Measurements from ENCODE around the gene SPA17.

Gene SPA17

GRCh38 chr11:124673333-124674167 is at the start of gene SPA17, which contains the start of gene SIAE:
Gene SPA17, plus strand, starts transcription at chr11:124673904. Its CDS starts 1,361 bp downstream, at chr11:124675265.
Gene SIAE, minus strand, starts transcription at chr11:124673739. Its CDS starts 31 bp downstream, at chr11:124673708.
- DNase-seq (ENCODE audit: low read depth), result peak; percentile 63

- DNase-seq (ENCODE audit: low read depth), result no peak
Observed at GRCh38 chr11:124625504-124626168, 48.1 kb upstream of the SPA17 start.

- no peak for DNase-seq (ENCODE audit: low read depth)
Observed at GRCh38 chr11:124627546-124627945, 46.2 kb upstream of the SPA17 start.

GRCh38 chr11:124629961-124630360 is 43.7 kb upstream of the SPA17 start:
- DNase-seq (ENCODE audit: low read depth), result no peak

- DNase-seq (ENCODE audit: low read depth), result no peak
Observed at GRCh38 chr11:124633355-124633754, 40.3 kb upstream of the SPA17 start.

GRCh38 chr11:124635932-124636331 is 37.8 kb upstream of the SPA17 start:
- DNase-seq (ENCODE audit: low read depth), result no peak

- DNase-seq (ENCODE audit: low read depth), result no peak
Observed at GRCh38 chr11:124638500-124638899, 35.2 kb upstream of the SPA17 start.

GRCh38 chr11:124639186-124639585 is 34.5 kb upstream of the SPA17 start:
- DNase-seq (ENCODE audit: low read depth), result no peak

- no peak for DNase-seq (ENCODE audit: low read depth)
Observed at GRCh38 chr11:124640666-124641065, 33.0 kb upstream of the SPA17 start.

- no peak for DNase-seq (ENCODE audit: low read depth)
Observed at GRCh38 chr11:124642628-124643027, 31.1 kb upstream of the SPA17 start.

GRCh38 chr11:124643042-124643604 is 30.6 kb upstream of the SPA17 start:
- DNase-seq (ENCODE audit: low read depth), result no peak

- DNase-seq (ENCODE audit: low read depth), result no peak
Observed at GRCh38 chr11:124643605-124644425, 29.9 kb upstream of the SPA17 start.

GRCh38 chr11:124644426-124645280 is 29.1 kb upstream of the SPA17 start:
- no peak for DNase-seq (ENCODE audit: low read depth)

- no peak for DNase-seq (ENCODE audit: low read depth)
Observed at GRCh38 chr11:124646148-124646547, 27.6 kb upstream of the SPA17 start.

- DNase-seq (ENCODE audit: low read depth), result no peak
Observed at GRCh38 chr11:124648610-124649009, 25.1 kb upstream of the SPA17 start.

GRCh38 chr11:124656774-124657630 is 16.7 kb upstream of the SPA17 start:
- no peak for DNase-seq (ENCODE audit: low read depth)

GRCh38 chr11:124657904-124658303 is 15.8 kb upstream of the SPA17 start:
- no peak for DNase-seq (ENCODE audit: low read depth)

GRCh38 chr11:124658501-124658900 is 15.2 kb upstream of the SPA17 start:
- DNase-seq (ENCODE audit: low read depth), result no peak

GRCh38 chr11:124658986-124659385 is 14.7 kb upstream of the SPA17 start:
- no peak for DNase-seq (ENCODE audit: low read depth)

- DNase-seq (ENCODE audit: low read depth), result no peak
Observed at GRCh38 chr11:124661553-124661952, 12.2 kb upstream of the SPA17 start.

Measured in activated gamma-delta T cell treated with anti-CD3 and anti-CD28 coated beads, Interleukin-2, amount 50 U/mL, for 16 hours (primary cell).